GM12878 (cell line): ENCODE measurements around the gene TSPEAR. TPM values are rescaled to one million over a fixed set of nuclear protein-coding genes. Genes with fewer than 3 reads are reported as not detected.
"Not testable (repeated sequence)": the region's sequence is repeated elsewhere in the genome, so short reads cannot be mapped to it uniquely, and the experiment has no call there.

Source experiments
- ATAC-seq: fragments of 200-7000 bp; cut with Tn5 transposase; 3 replicates; pipeline ENCODE4 v1.9.1; 2020; ENCODE audit warnings: mild to moderate bottlenecking, moderate library complexity
- BruUV-seq: library from RNA; stranded (reverse); fragments of 400-500 nt; replicated peaks from 2 replicates; lab custom pipeline; 2021; lab: Mats Ljungman, UMichigan
- CTCF ChIA-PET: fragments of 300-600 bp; sonication (Branson Sonifier 250); formaldehyde crosslinking; extraction: SDS; loops from one replicate; lab custom pipeline; 2021; ENCODE audit warnings: inconsistent platforms; lab: Yijun Ruan, JAX
- POLR2A ChIA-PET: fragments of 350-600 bp; formaldehyde crosslinking; extraction: SDS; loops from one replicate; lab custom pipeline; 2021; ENCODE audit warnings: inconsistent platforms; lab: Charles Lee
- RAD21 ChIA-PET: fragments of 300-600 bp; sonication (Branson Sonifier 250); formaldehyde crosslinking; loops from one replicate; lab custom pipeline; 2023; ENCODE audit warnings: antibody characterized with exemption; ENCODE audit not compliant: unreplicated experiment; lab: Charles Lee
- SMC1A ChIA-PET: fragments of 300-600 bp; sonication (Branson Sonifier 250); formaldehyde crosslinking; loops from one replicate; lab custom pipeline; 2023; ENCODE audit not compliant: unreplicated experiment, uncharacterized antibody; lab: Charles Lee
- DNase-seq: peaks from one replicate; pipeline ENCODE4 v3.0.0-alpha.2; 2011; ENCODE audit warnings: low read depth, low spot score
- FAIRE-seq: peaks from 3 replicates; lab custom pipeline; 2011; peaks lifted over from hg19 to GRCh38; lab: Jason Lieb, UNC
- H2AFZ ChIP-seq: 2 replicates; pipeline ENCODE4 v1.6.0; 2011; ENCODE audit warnings: low read depth, low read length, control low read depth; ENCODE audit not compliant: control insufficient read depth
- H3K27ac ChIP-seq: 2 replicates; pipeline ENCODE4 v1.5.1; 2011; ENCODE audit warnings: control low read depth; ENCODE audit not compliant: control insufficient read depth, insufficient read depth
- H3K27me3 ChIP-seq, 2 experiments: replicated peaks in 1 of 2; 2 replicates each; pipeline versions ENCODE4 v1.6.0 to v1.6.1; 2011; ENCODE audit warnings: low read length in 1 of 2; ENCODE audit not compliant: control insufficient read depth in 2 of 2, insufficient read depth in 2 of 2
- H3K36me3 ChIP-seq, 2 experiments: 2 replicates each; pipeline ENCODE4 v1.5.1; 2011; ENCODE audit warnings: low read length in 1 of 2; ENCODE audit not compliant: control insufficient read depth in 2 of 2, insufficient read depth in 2 of 2
- H3K4me1 ChIP-seq: 2 replicates; pipeline ENCODE4 v1.6.1; 2011; ENCODE audit warnings: mild to moderate bottlenecking, low read length, moderate library complexity, mixed read lengths; ENCODE audit not compliant: control insufficient read depth, insufficient read depth
- H3K4me2 ChIP-seq: 2 replicates; pipeline ENCODE4 v1.6.0; 2011; ENCODE audit warnings: control low read depth; ENCODE audit not compliant: control insufficient read depth, insufficient read depth
- H3K4me3 ChIP-seq: fragments of 200-600 bp; sonication (generic); 2 replicates; pipeline ENCODE4 v1.5.1; 2016
- H3K79me2 ChIP-seq: 2 replicates; pipeline ENCODE4 v1.6.0; 2011; ENCODE audit warnings: low read length; ENCODE audit not compliant: control insufficient read depth, insufficient read depth
- H3K9ac ChIP-seq: 2 replicates; pipeline ENCODE4 v1.8.0; 2011; ENCODE audit warnings: low read length, control low read depth, mixed read lengths; ENCODE audit not compliant: control insufficient read depth, insufficient read depth
- H3K9me3 ChIP-seq: replicated peaks from 3 replicates; pipeline ENCODE4 v1.5.1; 2011; ENCODE audit warnings: mild to moderate bottlenecking, low read length; ENCODE audit not compliant: control insufficient read depth, insufficient read depth
- H4K20me1 ChIP-seq: 2 replicates; pipeline ENCODE4 v1.6.0; 2011; ENCODE audit not compliant: control insufficient read depth, insufficient read depth
- BRCA1 ChIP-seq: IDR thresholded peaks from 2 replicates; pipeline ENCODE4 v1.6.1; 2011; ENCODE audit warnings: low read depth, low read length, improper control_type of control experiment
- EED ChIP-seq: sonication (generic); IDR thresholded peaks from 2 replicates; pipeline ENCODE4 v1.6.1; 2016; ENCODE audit warnings: antibody characterized with exemption, low read depth
- GABPA ChIP-seq: IDR thresholded peaks from 2 replicates; pipeline ENCODE4 v1.6.1; 2014; ENCODE audit warnings: antibody characterized with exemption, low read depth, mild to moderate bottlenecking, inconsistent platforms
- GATAD2B ChIP-seq: fragments of 450-650 bp; conservative IDR thresholded peaks from 2 replicates; pipeline ENCODE4 v1.6.1; 2017; ENCODE audit warnings: low read depth, mild to moderate bottlenecking, moderate library complexity
- JUNB ChIP-seq: IDR thresholded peaks from 2 replicates; pipeline ENCODE4 v1.6.1; 2016; ENCODE audit warnings: antibody characterized with exemption, mild to moderate bottlenecking
- KAT2A ChIP-seq: conservative IDR thresholded peaks from 2 replicates; pipeline ENCODE4 v1.6.1; 2011; ENCODE audit warnings: low read depth, low read length; ENCODE audit not compliant: control insufficient read depth
- MTA3 ChIP-seq: IDR thresholded peaks from 2 replicates; pipeline ENCODE4 v1.6.1; 2012; ENCODE audit warnings: low read length, inconsistent platforms, borderline replicate concordance
- SREBF1 ChIP-seq: IDR thresholded peaks from 2 replicates; pipeline ENCODE4 v1.6.1; 2012; ENCODE audit warnings: mild to moderate bottlenecking, low read length
- SUZ12 ChIP-seq: fragments of 200-600 bp; sonication (generic); IDR thresholded peaks from one replicate; pipeline ENCODE4 v1.6.1; 2018; ENCODE audit warnings: antibody characterized with exemption, mild to moderate bottlenecking; ENCODE audit not compliant: unreplicated experiment
- ZZZ3 ChIP-seq: IDR thresholded peaks from 2 replicates; pipeline ENCODE4 v1.6.1; 2011; ENCODE audit warnings: low read depth; ENCODE audit not compliant: control insufficient read depth, insufficient read length
- WGBS: methylation state at CpG from one replicate; pipeline ENCODE4 v1.1.6; 2016; ENCODE audit warnings: low lambda C conversion rate; ENCODE audit not compliant: insufficient replicate concordance, insufficient coverage; ENCODE audit errors: missing lambda C conversion rate; 5-methylcytosine and 5-hydroxymethylcytosine counted together
- in situ Hi-C: fragments of 300-500 bp; cut with MboI; formaldehyde crosslinking; loops from 9 replicates; pipeline ENCODE4 v1.14.3; 2018; ENCODE audit warnings: mixed read lengths
- intact Hi-C: fragments of 100-400 bp; cut with micrococcal nuclease; formaldehyde crosslinking; loops from one replicate; pipeline ENCODE4 v1.14.2; 2022; ENCODE audit not compliant: unreplicated experiment
- polyA plus RNA-seq, 11 experiments: library from polyadenylated mRNA; depleted of rRNA in 4 of 11; unstranded in 6 of 11; stranded (reverse) in 5 of 11; fragments of >200 nt; fragmentation: Nextera tagmentation in 4 of 11; fragmentation: Illumina TruSeq in 1 of 11; extraction: Ambion mirVana in 4 of 11; extraction: Trizol in 1 of 11; gene quantifications; 1 replicate in 1 of 11; 2 replicates in 10 of 11; pipeline versions ENCODE4 v1.2.1 to v1.2.3, GENCODE V29; 2011 to 2016; ENCODE audit warnings: inconsistent platforms in 2 of 11, missing spikeins in 2 of 11, low read depth in 1 of 11
- total RNA-seq, 4 experiments: library from RNA; depleted of rRNA in 3 of 4; stranded (reverse); fragments of >200 nt in 3 of 4; fragmentation: Illumina TruSeq in 1 of 4; extraction: Trizol in 1 of 4; gene quantifications; 2 replicates each; pipeline versions ENCODE4 v1.2.1 to v1.2.3, GENCODE V29; 2013 to 2021

The TSPEAR gene
- total and polyA plus RNA-seq, 10 of the 15 experiments (the other 5 are each of a cell fraction or from before 2014, with no cell fraction given), result not detected

GRCh38 chr21:44612029-44612486, 99.3 kb downstream of the TSPEAR start, which contains the start of gene KRTAP10-8:
KRTAP10-8 (plus strand) TSS chr21:44612079; CDS start chr21:44612101, 22 bp downstream.
- Histone ChIP-seq H3K9ac (no peak within 1 kb of the TSS), H2AFZ (no peak within 1 kb of the TSS), H4K20me1 (no peaks in the 10 kb centered on the region), H3K4me2 (no peak within 1 kb of the TSS), H3K36me3 (no peaks in the 10 kb centered on the region), H3K27ac (no peak within 1 kb of the TSS), H3K9me3 (peaks cover 2% of the 10 kb centered on the region; the same call in 1 of the 3 replicates), H3K4me3 (no peak within 1 kb of the TSS), H3K4me1 (no peaks in the 10 kb centered on the region), H3K79me2 (no peaks in the 10 kb centered on the region), H3K27me3 (no peaks in the 10 kb centered on the region)
- no peak for TF ChIP-seq BRCA1
- ChIA-PET RAD21 (no interaction called here), CTCF (no interaction called here), POLR2A (no interaction called here), SMC1A (no interaction called here)
- no peak for DNase-seq
- no peak for FAIRE-seq
- no peak for ATAC-seq
- in situ Hi-C loops, result no loop called here
- intact Hi-C loops, result no loop called here
- 45% methylated on average over 8 of the region's 8 CpGs for WGBS
- no TSS peak for BruUV-seq

DNA sequence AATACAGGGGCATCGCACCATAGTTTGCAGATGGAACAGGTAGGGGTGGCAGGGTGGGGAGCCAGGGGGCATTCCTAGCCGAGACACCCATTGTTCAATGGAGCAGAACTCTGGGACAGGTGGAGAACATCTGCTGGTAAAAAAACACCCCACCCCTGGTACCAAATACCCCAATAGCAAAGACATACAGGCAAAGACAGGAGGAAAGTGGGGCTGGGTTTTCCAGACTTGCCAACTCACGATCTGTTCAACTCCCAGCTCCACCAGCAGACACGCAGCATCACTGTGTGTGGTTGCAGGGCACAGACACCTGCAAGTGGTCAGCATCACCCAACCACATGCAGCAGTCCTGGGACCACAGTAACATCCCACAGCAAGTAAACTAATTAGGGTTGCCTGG, 99.8 kb downstream of the TSPEAR start:
- intact Hi-C loops, result no loop called here
- Histone ChIP-seq H3K27ac (no peak overlapping the region), H3K4me1 (no peaks in the 10 kb centered on the region), H3K4me3 (no peak overlapping the region), H3K27me3 (no peaks in the 10 kb centered on the region), H3K79me2 (no peaks in the 10 kb centered on the region), H4K20me1 (no peaks in the 10 kb centered on the region), H3K4me2 (no peak overlapping the region), H3K9ac (no peak overlapping the region), H3K9me3 (peaks cover 2% of the 10 kb centered on the region; the same call in 1 of the 3 replicates), H3K36me3 (no peaks in the 10 kb centered on the region), H2AFZ (no peak overlapping the region)
- no peak for FAIRE-seq
- ChIA-PET SMC1A (no interaction called here), RAD21 (no interaction called here), POLR2A (no interaction called here), CTCF (no interaction called here)
- ATAC-seq, result no peak
- WGBS, result 3% methylated on average over 4 of the region's 4 CpGs
- no peak for TF ChIP-seq SREBF1
- TF ChIP-seq KAT2A, result no peak
- no peak for TF ChIP-seq SUZ12
- TF ChIP-seq ZZZ3, result no peak
- TF ChIP-seq MTA3, result no peak
- no peak for TF ChIP-seq JUNB
- TF ChIP-seq GABPA, result no peak
- TF ChIP-seq EED, result no peak
- TF ChIP-seq GATAD2B, result no peak
- BruUV-seq, result no TSS peak
- in situ Hi-C loops, result no loop called here
- no peak for DNase-seq

DNA sequence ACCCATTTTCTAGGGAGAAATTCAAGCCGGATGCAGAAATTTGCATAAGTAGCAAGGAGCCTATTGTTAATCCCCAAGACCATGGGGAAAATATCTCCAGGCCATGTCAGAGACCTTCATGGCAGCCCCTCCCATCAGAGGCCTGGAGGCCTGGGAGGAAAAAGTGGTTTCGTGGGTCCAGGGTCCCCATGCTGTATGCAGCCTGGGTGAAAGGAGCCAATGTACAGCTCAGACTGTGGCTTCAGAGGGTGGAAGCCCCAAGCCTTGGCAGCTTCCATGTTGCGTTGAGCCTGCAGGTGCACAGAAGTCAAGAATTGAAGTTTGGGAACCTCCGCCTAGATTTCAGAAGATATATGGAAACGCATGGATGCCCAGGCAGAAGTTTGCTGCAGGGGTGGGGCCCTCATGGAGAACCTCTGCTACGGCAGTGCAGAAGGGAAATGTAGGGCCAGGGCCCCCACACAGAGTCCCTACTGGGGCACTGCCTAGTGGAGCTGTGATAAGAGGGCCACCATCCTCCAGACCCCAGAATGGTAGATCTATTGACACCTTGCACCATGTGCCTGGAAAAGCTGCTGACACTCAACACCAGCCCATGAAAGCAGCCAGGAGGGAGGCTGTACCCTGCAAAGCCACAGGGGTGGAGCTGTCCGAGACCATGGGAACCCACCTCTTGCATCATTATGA, 101.1 kb downstream of the TSPEAR start:
- H3K4me3 ChIP-seq, H3K4me1 ChIP-seq, H3K9me3 ChIP-seq, CTCF ChIA-PET, H3K27ac ChIP-seq, ATAC-seq, H3K4me2 ChIP-seq, BruUV-seq, SMC1A ChIA-PET, H2AFZ ChIP-seq, RAD21 ChIA-PET, DNase-seq, H4K20me1 ChIP-seq, in situ Hi-C loops, POLR2A ChIA-PET, H3K9ac ChIP-seq, H3K27me3 ChIP-seq, FAIRE-seq, H3K79me2 ChIP-seq, H3K36me3 ChIP-seq, intact Hi-C loops: not testable (repeated sequence)
- 42% methylated on average over 7 of the region's 7 CpGs for WGBS
